Measurements from ENCODE around the gene SLC38A5. TPM values are rescaled to one million over a fixed set of nuclear protein-coding genes. Genes with fewer than 3 reads are reported as not detected.

Gene SLC38A5
- total RNA-seq, 5 donors from 2014 or later (not counting 1 experiment from before 2014, with no cell fraction given), result 18.0 to 37.0 (median 26.5) TPM

DNA sequence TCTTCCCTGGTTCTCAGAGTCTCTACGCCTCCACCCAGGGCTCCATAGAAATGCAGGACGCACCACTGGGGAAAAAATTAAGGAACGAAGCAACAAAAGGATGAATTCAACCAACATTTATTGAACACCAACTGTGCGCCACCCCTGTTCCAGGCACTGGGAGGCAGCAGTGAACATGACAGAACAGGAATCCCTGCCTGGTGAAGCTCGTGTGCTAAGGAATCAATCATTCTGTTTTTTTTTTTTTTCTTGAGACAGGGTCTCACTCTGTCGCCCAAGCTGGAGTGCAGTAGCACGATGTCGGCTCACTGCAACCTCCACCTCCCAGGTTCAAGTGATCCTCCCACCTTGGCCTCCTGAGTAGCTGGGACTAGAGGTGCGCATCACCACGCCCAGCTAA is 4.1 kb upstream of the SLC38A5 start:
- peaks cover 4 to 24% of the 10 kb centered on the region in 2 experiments for H3K4me1 ChIP-seq (ENCODE audit: control insufficient read depth in 1 of 2, extremely low read depth in 1 of 2, insufficient read depth in 2 of 2, low read length in 2 of 2)
- H3K36me3 Mint-ChIP-seq, result peaks cover 8% of the 10 kb centered on the region
- no peaks in the 10 kb centered on the region for H3K27me3 ChIP-seq (replicated peaks in 1 of 2; ENCODE audit: control insufficient read depth in 2 of 2, extremely low read depth in 1 of 2, insufficient read depth in 2 of 2, low read length in 1 of 2)
- H3K4me3 ChIP-seq (ENCODE audit: control insufficient read depth in 1 of 2, extremely low read depth in 1 of 2, low read length in 1 of 2), result no peak overlapping the region
- H3K4me1 Mint-ChIP-seq, result peaks cover 24 to 37% (median 32%) of the 10 kb centered on the region in 3 donors
- no peak overlapping the region for H3K4me3 Mint-ChIP-seq
- H3K27me3 Mint-ChIP-seq, result peaks cover 0 to 12% of the 10 kb centered on the region in 2 donors
- no peaks in the 10 kb centered on the region for H3K9me3 Mint-ChIP-seq
- DNase-seq (no peak), ATAC-seq (replicated peaks in 1 of 4) (no peak)
- no peak overlapping the region for H3K27ac Mint-ChIP-seq
- ChIA-PET CTCF (interaction anchor here in 1 of 2 donors (0.7 kb wide), 1 partner anchor 387 kb away, joined by 3 read pairs; no protein-coding TSS in a partner anchor), POLR2A (no interaction called here)
- H3K27ac ChIP-seq (ENCODE audit: low read length), result no peak overlapping the region
- no peaks in the 10 kb centered on the region for H3K9me3 ChIP-seq
- peaks cover 0 to 7% of the 10 kb centered on the region in 2 donors for H3K36me3 ChIP-seq (ENCODE audit: control insufficient read depth in 2 of 2, extremely low read depth in 1 of 2, insufficient read depth in 1 of 2, low read length in 1 of 2)
- WGBS (ENCODE audit: insufficient coverage), result no CpG with 5 or more reads among the region's 10 CpGs

DNA sequence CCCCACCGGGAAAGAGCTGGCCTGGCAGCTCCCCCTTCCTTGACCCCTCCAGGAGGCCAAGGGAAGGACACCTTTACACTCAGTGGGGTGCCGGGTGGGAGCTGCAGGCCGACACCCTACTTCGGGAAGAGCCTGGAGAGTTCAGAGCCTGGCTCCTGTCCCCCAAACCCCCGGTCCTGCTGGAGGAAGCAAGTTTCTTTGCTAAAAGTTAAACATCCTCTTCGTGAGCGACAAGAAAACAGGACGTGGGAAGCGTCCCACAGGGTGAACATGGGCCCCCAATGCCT is 3.6 kb upstream of the SLC38A5 start:
- Mint-ChIP-seq H3K9me3 (no peaks in the 10 kb centered on the region), H3K4me3 (no peak overlapping the region), H3K4me1 (peaks cover 24 to 37% (median 33%) of the 10 kb centered on the region in 3 donors), H3K27me3 (peaks cover 0 to 12% of the 10 kb centered on the region in 2 donors), H3K36me3 (peaks cover 6% of the 10 kb centered on the region), H3K27ac (no peak overlapping the region)
- WGBS (ENCODE audit: insufficient coverage), result 65% methylated on average over 4 of the region's 9 CpGs
- Histone ChIP-seq H3K27ac (ENCODE audit: low read length) (no peak overlapping the region), H3K4me3 (ENCODE audit: control insufficient read depth in 1 of 2, extremely low read depth in 1 of 2, low read length in 1 of 2) (no peak overlapping the region), H3K9me3 (no peaks in the 10 kb centered on the region), H3K27me3 (replicated peaks in 1 of 2; ENCODE audit: control insufficient read depth in 2 of 2, extremely low read depth in 1 of 2, insufficient read depth in 2 of 2, low read length in 1 of 2) (no peaks in the 10 kb centered on the region), H3K36me3 (ENCODE audit: control insufficient read depth in 2 of 2, extremely low read depth in 1 of 2, insufficient read depth in 1 of 2, low read length in 1 of 2) (peaks cover 0 to 4% of the 10 kb centered on the region in 2 donors), H3K4me1 (ENCODE audit: control insufficient read depth in 1 of 2, extremely low read depth in 1 of 2, insufficient read depth in 2 of 2, low read length in 2 of 2) (peaks cover 4 to 24% of the 10 kb centered on the region in 2 experiments)
- ChIA-PET POLR2A (no interaction called here), CTCF (no interaction called here)
- DNase-seq (no peak), ATAC-seq (replicated peaks in 1 of 4) (no peak)

DNA sequence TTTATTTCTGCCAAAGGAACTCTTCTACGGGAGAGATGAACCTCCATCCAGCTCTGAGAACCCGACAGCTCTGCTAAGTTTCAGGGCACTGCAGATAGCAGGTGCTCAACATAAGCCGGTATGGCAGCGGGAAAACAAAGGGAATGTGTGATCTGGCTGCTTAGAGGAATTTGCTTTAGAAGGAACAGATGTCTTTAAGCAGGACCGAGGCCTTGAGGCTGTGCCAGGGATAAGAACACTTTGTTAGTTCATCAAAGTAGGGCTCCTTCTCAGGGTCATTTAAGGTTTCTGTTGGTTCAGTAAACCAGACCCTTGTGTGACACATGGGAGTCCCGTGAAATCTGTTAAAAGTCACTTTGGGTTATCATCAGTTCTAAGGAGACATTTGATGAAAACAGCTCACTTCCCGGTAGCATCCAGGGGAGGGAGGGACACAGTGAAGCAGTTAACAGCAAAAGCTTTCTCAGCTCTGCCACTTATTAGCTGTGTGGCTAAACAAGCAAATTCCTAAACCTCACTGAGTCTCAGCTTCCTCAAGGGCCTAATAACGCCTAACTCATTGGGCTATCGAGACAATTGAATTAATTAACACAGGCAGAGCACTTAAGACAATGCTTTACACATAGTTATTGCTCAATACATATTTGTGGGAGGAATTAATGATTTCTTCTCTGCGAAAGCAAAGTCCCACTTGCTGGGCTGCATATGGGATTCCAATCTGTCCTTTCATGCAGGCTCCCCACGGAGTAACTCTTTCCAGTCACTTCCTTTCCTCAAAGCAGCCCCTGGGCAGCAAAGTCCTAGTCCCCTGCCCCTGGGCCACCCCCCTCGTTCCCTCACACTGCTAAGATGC is 3.0 kb upstream of the SLC38A5 start:
- no peaks in the 10 kb centered on the region for H3K9me3 Mint-ChIP-seq
- no peak overlapping the region for H3K4me3 Mint-ChIP-seq
- no peaks in the 10 kb centered on the region for H3K27me3 ChIP-seq (replicated peaks in 1 of 2; ENCODE audit: control insufficient read depth in 2 of 2, extremely low read depth in 1 of 2, insufficient read depth in 2 of 2, low read length in 1 of 2)
- H3K27ac ChIP-seq (ENCODE audit: low read length), result no peak overlapping the region
- peaks cover 0 to 12% of the 10 kb centered on the region in 2 donors for H3K27me3 Mint-ChIP-seq
- DNase-seq (no peak), ATAC-seq (replicated peaks in 1 of 4) (no peak)
- peaks cover 4% of the 10 kb centered on the region for H3K36me3 Mint-ChIP-seq
- no peaks in the 10 kb centered on the region for H3K9me3 ChIP-seq
- POLR2A ChIA-PET, result no interaction called here
- H3K27ac Mint-ChIP-seq, result no peak overlapping the region
- H3K4me1 ChIP-seq (ENCODE audit: control insufficient read depth in 1 of 2, extremely low read depth in 1 of 2, insufficient read depth in 2 of 2, low read length in 2 of 2), result peaks cover 4 to 24% of the 10 kb centered on the region in 2 experiments
- WGBS (ENCODE audit: insufficient coverage), result 90% methylated on average over 5 of the region's 12 CpGs
- H3K4me3 ChIP-seq (ENCODE audit: control insufficient read depth in 1 of 2, extremely low read depth in 1 of 2, low read length in 1 of 2), result no peak overlapping the region
- peaks cover 23 to 37% (median 33%) of the 10 kb centered on the region in 3 donors for H3K4me1 Mint-ChIP-seq
- peaks cover 0 to under 1% of the 10 kb centered on the region in 2 donors for H3K36me3 ChIP-seq (ENCODE audit: control insufficient read depth in 2 of 2, extremely low read depth in 1 of 2, insufficient read depth in 1 of 2, low read length in 1 of 2)
- CTCF ChIA-PET, result no interaction called here

DNA sequence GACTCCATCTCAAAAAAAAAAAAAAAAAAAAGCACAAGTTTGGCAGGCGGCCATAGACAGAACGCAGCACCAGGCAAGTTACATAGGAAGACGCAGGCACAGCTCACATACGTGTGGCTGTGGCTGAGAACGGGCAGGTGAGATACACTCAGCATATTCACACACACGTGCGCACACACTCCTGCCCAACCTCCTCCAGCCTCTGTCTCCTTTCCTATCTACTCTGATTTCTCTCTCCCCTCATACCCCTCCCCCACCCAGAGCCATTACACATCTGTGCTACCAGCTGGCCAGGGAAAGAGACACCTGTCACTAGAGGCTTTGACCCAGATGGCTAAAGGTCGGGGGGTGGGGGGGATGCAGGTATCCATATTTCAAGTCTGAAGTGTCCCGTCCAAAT is 2.2 kb upstream of the SLC38A5 start:
- Histone ChIP-seq H3K4me1 (ENCODE audit: control insufficient read depth in 1 of 2, extremely low read depth in 1 of 2, insufficient read depth in 2 of 2, low read length in 2 of 2) (peaks cover 4 to 25% of the 10 kb centered on the region in 2 experiments), H3K27me3 (replicated peaks in 1 of 2; ENCODE audit: control insufficient read depth in 2 of 2, extremely low read depth in 1 of 2, insufficient read depth in 2 of 2, low read length in 1 of 2) (no peaks in the 10 kb centered on the region), H3K27ac (ENCODE audit: low read length) (no peak overlapping the region), H3K4me3 (ENCODE audit: control insufficient read depth in 1 of 2, extremely low read depth in 1 of 2, low read length in 1 of 2) (no peak overlapping the region), H3K36me3 (ENCODE audit: control insufficient read depth in 2 of 2, extremely low read depth in 1 of 2, insufficient read depth in 1 of 2, low read length in 1 of 2) (no peaks in the 10 kb centered on the region), H3K9me3 (no peaks in the 10 kb centered on the region)
- Mint-ChIP-seq H3K27ac (no peak overlapping the region), H3K36me3 (peaks cover 4% of the 10 kb centered on the region), H3K9me3 (no peaks in the 10 kb centered on the region), H3K4me1 (peaks cover 19 to 37% (median 33%) of the 10 kb centered on the region in 3 donors), H3K27me3 (peaks cover 0 to 12% of the 10 kb centered on the region in 2 donors), H3K4me3 (no peak overlapping the region)
- ATAC-seq (replicated peaks in 1 of 4) (no peak), DNase-seq (no peak)
- WGBS (ENCODE audit: insufficient coverage), result 100% methylated on average over 1 of the region's 9 CpGs
- ChIA-PET CTCF (no interaction called here), POLR2A (no interaction called here)

DNA sequence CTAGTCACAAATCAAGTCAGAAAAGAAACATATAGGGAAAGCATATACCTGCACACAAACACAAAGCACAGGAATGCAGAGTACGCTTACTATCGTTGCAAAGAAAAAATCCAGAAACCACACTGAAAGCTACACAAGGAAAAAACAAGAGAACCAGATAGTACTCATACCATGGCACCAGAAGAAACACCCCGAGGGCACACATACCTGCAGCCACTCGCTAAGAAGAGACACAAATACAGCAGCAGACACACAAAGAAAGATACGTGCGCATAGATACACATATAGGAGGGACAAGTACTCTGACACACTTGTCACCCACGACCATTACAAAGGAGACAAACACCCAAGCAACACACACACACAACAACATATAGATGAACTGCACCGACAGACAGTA is 1.4 kb upstream of the SLC38A5 start:
- Mint-ChIP-seq H3K27me3 (peaks cover 0 to 4% of the 10 kb centered on the region in 2 donors), H3K36me3 (no peaks in the 10 kb centered on the region), H3K27ac (no peak overlapping the region), H3K4me3 (no peak overlapping the region), H3K9me3 (no peaks in the 10 kb centered on the region), H3K4me1 (peaks cover 13 to 34% (median 32%) of the 10 kb centered on the region in 3 donors)
- DNase-seq (no peak), ATAC-seq (replicated peaks in 1 of 4) (no peak)
- no CpG with 5 or more reads among the region's 8 CpGs for WGBS (ENCODE audit: insufficient coverage)
- Histone ChIP-seq H3K27ac (ENCODE audit: low read length) (no peak overlapping the region), H3K4me1 (ENCODE audit: control insufficient read depth in 1 of 2, extremely low read depth in 1 of 2, insufficient read depth in 2 of 2, low read length in 2 of 2) (peaks cover 0 to 24% of the 10 kb centered on the region in 2 experiments), H3K9me3 (no peaks in the 10 kb centered on the region), H3K4me3 (ENCODE audit: control insufficient read depth in 1 of 2, extremely low read depth in 1 of 2, low read length in 1 of 2) (no peak overlapping the region), H3K27me3 (replicated peaks in 1 of 2; ENCODE audit: control insufficient read depth in 2 of 2, extremely low read depth in 1 of 2, insufficient read depth in 2 of 2, low read length in 1 of 2) (no peaks in the 10 kb centered on the region), H3K36me3 (ENCODE audit: control insufficient read depth in 2 of 2, extremely low read depth in 1 of 2, insufficient read depth in 1 of 2, low read length in 1 of 2) (no peaks in the 10 kb centered on the region)
- CTCF ChIA-PET, result no interaction called here
- POLR2A ChIA-PET, result interaction anchor here in 1 of 2 donors (0.6 kb wide), 1 partner anchor 110 kb away, joined by 7 read pairs; no protein-coding TSS in a partner anchor

DNA sequence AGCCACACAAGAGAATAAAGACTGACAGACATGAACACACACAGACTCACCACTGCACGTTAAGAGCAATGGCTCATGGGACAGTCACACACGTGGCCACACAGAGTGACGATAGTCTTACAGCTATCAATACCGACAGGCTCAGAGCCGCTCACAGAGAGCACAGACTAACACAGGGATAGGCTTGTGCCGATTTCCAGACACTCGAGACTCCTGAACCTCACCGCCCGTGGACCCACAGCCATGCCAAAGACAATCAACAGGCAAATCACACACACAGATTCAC is 716 bp upstream of the SLC38A5 start:
- H3K27ac ChIP-seq (ENCODE audit: low read length), result no peak overlapping the region
- no peak overlapping the region for H3K27ac Mint-ChIP-seq
- H3K27me3 Mint-ChIP-seq, result peaks cover 0 to 4% of the 10 kb centered on the region in 2 donors
- H3K27me3 ChIP-seq (replicated peaks in 1 of 2; ENCODE audit: control insufficient read depth in 2 of 2, extremely low read depth in 1 of 2, insufficient read depth in 2 of 2, low read length in 1 of 2), result no peaks in the 10 kb centered on the region
- peaks cover 1% of the 10 kb centered on the region for H3K36me3 Mint-ChIP-seq
- POLR2A ChIA-PET, result no interaction called here
- CTCF ChIA-PET, result no interaction called here
- H3K4me1 Mint-ChIP-seq, result peaks cover 14 to 31% (median 28%) of the 10 kb centered on the region in 3 donors
- no peak overlapping the region for H3K4me3 Mint-ChIP-seq
- H3K9me3 ChIP-seq, result no peaks in the 10 kb centered on the region
- DNase-seq (no peak), ATAC-seq (replicated peaks in 1 of 4) (no peak)
- no peak overlapping the region for H3K4me3 ChIP-seq (ENCODE audit: control insufficient read depth in 1 of 2, extremely low read depth in 1 of 2, low read length in 1 of 2)
- H3K36me3 ChIP-seq (ENCODE audit: control insufficient read depth in 2 of 2, extremely low read depth in 1 of 2, insufficient read depth in 1 of 2, low read length in 1 of 2), result no peaks in the 10 kb centered on the region
- H3K9me3 Mint-ChIP-seq, result no peaks in the 10 kb centered on the region
- H3K4me1 ChIP-seq (ENCODE audit: control insufficient read depth in 1 of 2, extremely low read depth in 1 of 2, insufficient read depth in 2 of 2, low read length in 2 of 2), result peaks cover 0 to 22% of the 10 kb centered on the region in 2 experiments
- 98% methylated on average over 5 of the region's 9 CpGs for WGBS (ENCODE audit: insufficient coverage)
